HG03175 (cell line): ENCODE results near the gene TMEM44.
"Not testable (repeated sequence)": the region's sequence is repeated elsewhere in the genome, so short reads cannot be mapped to it uniquely, and the experiment has no call there.

Experiments
- ATAC-seq: cut with Tn5 transposase; IDR thresholded peaks from one replicate; pipeline ENCODE4 v1.9.1; 2021; ENCODE audit warnings: mild to moderate bottlenecking, moderate library complexity; ENCODE audit not compliant: unreplicated experiment

The TMEM44 gene

DNA sequence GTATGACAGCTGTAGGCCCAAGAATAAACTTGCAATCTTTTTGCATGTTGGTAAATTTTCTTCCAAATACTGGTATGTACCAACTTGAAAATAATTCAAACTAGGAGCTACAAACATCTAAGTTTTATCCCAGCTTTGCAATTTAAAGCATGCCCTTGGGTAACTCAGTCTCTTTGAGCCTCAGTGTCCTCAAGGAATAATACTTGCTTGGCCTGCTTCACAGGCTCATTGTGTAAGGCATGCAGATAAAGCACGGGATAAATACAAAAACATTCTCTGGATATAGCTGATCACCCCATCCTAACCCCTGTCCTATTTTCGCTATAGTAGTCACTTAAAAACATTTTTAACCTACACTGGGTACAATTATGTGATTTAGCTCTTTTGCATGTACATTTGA, 9.6 kb upstream of the TMEM44 start:
- ATAC-seq = no peak

DNA sequence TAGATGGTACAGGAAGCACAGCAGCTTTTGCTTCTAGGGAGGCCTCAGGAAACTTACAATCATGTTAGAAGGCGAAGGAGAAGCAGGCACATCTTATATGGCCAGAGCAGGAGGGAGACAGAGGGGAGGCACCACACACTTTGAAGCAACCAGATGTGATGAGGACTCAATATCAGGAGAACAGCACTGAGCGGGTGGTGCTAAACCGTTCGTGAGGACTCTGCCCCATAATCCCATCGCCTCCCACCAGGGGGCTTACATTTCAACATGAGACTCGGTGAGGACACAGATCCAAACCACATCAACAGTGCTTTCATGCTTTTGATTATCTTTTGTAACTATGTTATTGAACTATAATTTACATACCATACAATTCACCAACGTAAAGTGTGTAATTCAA, 7.6 kb upstream of the TMEM44 start:
- ATAC-seq = no peak

DNA sequence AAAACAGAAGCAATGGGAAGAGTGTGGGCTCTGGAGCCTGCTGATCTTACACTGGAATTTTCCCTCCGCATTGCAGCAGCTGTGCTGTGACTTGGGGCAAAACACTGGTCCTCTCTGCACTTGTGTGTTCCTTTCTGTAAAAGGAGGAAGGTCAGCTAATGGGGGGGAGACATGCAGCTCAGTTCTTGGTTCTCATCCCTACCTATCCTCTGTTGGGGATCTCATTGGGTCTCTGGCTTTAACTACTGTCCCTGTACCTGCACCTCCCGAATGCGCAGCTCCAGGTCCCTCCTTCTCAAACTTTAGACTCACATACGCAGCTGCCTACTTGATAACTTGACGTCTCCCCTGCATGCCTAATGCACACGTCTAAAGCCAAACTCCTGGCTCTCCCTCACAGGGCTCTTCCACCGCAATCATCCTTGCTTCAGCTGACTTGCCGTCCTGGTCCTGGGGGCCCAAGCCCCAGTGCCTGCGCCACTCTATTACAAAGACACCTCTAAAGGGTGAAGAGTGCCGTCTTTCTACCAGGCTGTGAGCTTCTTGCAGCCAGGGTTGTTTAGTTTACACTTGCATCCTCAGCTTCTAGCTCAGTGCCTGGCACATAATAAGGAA, 5.9 kb upstream of the TMEM44 start:
- no peak for ATAC-seq

DNA sequence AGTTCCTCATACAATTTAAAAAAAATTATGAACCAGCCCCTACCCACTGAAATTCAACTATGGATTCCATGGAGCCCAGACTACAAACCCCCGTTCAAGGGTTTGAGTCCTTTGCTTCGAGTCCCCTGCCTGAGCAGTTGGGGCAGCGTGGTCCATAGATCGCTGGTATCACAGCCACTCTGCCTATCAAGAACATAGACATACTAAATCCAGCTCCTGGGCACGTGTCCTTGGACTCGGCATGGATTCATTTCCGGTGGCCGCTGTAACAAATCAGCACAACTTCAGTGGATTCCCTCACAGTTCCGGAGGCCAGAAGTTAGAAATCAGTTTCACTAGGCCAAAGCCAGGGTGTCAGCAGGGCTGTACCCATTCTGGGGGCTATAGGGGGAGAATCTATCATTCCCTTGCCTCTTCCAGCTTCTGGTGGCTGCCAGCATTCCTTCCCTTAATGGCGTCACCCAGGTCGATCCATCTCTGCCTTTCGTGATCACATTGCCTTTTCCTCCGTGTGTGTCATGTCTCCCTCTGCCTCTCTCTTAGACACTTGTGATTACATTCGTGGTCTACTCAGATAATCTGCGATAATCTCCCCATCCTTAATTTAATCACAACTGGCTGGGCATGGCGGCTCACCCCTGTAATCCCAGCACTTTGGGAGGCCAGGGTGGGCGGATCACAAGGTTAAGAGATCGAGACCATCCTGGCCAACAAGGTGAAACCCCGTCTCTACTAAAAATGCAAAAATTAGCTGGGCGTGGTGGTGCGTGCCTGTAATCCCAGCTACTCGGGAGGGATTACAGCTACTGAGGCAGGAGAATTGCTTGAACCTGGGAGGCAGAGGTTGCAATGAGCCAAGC, 4.6 kb upstream of the TMEM44 start:
- no peak for ATAC-seq

DNA sequence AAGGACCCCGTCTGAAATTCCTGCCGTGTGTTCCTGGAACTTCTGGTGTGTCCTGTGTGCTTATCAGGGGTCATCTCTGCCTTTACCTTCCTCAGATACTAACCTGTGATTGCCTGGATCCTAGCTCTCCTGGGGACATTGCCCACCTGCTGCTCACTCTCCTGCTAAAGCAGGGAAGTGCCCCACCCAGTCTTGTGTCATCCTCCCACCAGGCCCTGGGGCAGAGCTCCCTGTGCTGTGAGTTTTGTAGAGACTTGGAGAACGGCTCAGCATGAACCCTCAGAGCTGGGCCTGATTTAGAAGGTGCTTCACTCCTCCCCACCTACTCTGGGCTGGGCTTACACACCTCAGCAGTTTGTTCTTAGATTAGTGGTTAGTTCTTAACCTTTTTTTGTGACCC, 3.8 kb upstream of the TMEM44 start:
- no peak for ATAC-seq

DNA sequence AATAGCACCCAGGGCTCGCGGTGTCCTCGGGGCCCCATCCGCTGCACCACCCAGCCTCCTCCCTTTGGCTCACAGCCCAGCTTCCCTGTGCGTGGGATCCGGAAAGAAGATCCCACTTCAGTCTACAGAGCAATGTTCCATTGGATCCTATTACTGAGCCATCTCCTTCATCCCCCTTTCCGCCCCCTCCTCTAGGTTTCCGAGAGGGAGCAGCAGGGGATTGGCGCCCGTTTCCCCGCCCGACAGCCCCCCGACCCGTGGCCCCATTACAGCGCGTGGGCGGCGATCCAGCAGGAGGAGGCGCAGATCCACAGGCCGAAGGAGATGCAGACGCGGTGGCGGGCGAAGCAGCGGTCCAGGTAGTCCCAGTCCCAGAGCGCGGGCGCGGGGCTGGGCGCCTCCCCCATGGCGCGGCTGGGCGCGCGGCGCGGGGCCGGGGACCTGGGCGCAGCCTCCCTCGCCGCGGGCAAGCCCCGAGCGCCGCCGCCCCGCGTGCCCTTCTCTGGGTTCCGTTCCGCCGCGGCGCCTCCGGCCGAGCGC, 340 bp downstream of the TMEM44 start:
- peak; percentile 50 for ATAC-seq

DNA sequence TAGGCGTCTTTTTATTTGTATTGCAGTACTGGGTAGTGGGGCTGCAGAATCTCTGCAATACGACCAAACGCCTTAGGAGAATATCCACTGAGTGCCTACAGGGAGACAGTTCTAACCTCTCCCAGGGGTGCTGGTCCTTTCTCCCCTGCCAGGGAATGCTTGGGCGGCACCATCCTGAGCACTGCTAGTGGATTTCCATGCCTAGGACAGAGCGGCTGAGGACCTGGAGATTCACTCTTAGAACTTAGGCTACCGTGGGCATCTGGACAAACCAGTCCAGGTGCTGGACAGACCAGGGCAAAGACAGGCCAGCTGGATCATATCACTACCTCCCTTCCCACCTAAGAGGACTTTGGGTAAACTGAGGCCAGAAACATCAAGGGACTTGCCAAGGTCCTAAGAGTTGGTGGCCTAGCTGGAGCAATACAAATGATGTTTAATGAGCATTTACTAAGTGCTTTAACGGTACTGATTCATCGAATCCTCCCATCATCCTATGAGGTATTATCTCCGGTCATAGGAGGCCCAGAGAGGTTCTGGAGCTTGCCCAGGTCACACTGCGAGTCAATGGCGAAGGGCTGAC, 902 bp downstream of the TMEM44 start:
- ATAC-seq = no peak

DNA sequence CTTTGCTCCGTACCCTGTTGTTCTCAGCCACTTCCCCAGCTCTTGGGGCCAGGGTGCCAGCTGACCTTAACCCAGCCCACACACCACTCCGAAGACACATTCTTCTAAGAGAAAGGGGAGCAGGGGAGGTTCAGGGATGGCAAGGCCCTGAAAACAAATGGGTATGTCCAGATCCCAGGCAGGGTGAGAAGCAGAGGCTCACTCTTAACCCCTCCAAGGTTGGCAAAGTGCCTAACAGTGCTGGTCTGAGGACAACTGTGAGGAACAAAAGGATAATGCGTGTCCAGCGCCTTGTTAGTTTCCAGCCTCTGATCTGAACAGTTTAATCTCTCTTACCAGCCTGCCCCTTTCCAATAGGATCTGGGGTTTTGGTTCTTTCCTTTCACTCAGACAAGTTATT, 1.5 kb downstream of the TMEM44 start:
- ATAC-seq = no peak

DNA sequence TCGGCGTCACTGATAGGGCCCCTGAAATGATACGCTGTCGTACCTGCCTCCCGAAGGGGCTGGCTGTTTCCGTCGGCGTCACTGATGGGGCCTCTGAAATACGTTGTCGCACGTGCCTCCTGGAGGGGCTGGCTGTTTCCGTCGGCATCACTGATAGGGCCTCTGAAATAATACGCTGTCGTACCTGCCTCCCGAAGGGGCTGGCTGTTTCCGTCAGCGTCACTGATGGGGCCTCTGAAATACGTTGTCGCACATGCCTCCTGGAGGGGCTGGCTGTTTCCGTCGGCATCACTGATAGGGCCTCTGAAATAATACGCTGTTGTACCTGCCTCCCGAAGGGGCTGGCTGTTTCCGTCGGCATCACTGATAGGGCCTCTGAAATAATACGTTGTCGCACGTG, 2.5 kb downstream of the TMEM44 start:
- ATAC-seq = not testable (repeated sequence)

DNA sequence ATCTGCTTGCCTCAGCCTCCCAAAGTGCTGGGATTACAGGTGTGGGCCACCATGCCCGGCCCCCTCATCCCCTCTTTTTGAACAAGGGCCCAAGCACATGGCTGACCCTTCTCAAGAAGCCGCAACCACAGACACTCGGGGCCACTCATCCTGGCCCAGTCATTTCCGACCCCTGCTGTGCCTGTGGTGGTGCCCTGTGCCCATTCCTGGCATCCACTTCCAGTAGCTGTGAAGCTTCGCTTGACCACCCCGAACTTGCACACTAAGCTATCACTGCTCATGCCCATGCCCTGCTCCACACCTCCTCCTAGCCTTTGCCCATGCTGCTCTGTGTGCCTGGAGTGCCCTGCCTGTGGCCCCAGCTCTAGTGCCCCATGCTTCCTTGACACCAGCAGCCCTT, 8.3 kb downstream of the TMEM44 start:
- no peak for ATAC-seq

DNA sequence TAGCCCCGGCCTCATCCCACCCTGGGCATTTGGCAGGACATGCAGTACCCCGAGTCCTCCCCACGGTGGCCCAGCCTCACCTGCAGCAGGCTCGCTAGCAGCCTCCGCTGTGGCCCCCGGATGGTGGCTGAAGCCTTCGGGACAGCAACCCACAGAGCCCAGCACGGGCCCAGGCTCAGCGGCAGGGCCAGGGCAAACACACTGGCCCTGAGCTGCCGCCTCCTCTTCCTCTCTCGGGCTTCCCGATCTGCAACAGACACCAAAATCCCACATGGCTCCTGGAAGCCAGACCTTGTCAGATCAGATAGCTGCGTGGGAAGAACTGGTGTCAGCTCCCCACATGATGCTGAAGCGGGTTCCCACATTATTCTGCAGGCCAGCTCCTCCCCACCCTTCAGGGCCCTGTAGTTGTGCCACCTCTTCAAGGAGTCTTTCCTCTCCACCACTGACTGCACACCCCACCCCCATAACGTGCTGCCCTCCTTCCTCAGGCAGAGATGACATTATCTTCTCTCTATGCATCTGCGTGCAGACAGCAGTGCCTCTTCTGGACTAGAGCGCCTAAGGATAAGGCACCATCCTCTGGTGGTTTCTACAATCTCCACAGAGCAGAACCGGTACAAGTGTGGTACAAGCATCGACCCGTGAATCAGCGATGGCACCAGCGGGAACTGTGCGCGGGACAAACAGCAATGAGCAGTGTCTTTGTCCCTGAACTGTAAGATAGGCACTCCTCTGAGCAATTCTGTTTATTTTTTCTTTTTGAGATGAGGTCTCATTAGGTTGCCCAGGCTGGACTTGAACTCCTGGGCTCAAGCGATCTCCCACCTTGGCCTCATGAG, 9.5 kb downstream of the TMEM44 start:
- ATAC-seq = no peak

DNA sequence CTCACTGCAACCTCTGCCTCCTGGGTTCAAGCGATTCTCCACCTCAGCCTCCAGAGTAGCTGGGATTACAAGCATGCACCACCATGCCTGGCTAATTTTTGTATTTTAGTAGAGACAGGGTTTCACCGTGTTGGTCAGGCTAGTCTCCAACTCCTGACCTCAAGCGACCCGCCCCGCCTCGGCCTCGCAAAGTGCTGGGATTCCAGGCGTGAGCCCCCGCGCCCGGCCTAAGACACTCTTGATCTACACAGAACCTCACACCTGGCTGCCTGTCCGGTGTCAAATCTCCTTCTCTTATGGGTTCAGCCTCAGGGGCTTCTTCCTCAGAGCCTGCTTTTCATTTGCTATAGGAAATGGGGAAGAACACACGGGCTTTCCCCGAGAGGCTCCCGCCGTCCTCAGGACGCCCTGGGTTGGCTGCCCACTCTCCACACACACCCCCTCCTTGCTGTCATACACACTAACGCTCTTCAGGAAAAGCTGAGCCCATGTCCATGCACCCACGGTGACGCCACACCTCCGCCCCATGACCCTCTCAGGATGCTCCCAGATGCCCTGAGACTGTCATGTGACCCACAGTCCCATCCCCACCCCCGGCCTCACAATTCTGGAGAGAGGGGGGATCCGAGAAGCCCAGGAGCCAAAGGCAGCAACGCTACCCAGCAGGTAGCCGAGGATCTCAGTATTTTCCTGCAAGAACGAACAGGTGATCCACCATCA, 10.4 kb downstream of the TMEM44 start:
- ATAC-seq = no peak

DNA sequence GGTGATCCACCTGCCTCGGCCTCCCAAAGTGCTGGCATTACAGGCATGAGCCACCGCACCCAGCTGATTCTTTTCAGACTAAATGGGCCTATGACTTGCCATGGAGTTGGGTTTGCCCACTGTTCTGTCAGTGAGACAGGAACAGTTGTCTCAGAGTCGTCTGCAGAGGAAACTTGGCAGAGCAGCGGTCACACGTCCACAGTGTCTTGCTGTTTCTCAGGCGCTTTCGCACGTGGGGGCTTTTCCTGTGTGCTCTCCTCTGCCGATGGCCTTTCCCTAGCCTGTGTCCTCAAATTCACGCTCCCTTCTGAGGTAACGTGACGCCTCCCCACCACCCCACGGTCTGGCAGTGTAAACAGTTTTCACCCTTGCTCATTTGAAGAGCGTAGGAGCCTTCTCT, 11.3 kb downstream of the TMEM44 start:
- ATAC-seq = no peak

DNA sequence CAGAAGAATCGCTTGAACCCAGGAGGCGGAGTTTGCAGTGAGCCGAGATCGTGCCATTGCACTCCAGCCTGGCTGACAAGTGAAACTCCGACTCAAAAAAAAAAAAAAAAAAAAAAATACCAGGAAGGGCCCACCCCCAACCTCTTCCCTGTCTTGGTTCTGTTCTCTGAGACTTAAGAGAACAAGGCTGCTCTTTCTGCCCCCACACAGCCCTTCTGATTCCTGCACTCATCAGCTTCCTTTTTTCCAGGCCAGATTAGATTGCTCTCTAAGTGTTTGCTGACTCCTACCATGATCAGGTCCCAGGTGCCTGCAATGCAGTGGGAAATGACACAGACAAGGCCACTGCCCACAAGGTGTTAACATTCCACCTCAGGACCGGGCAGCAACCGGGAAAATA, 13.0 kb downstream of the TMEM44 start:
- no peak for ATAC-seq

DNA sequence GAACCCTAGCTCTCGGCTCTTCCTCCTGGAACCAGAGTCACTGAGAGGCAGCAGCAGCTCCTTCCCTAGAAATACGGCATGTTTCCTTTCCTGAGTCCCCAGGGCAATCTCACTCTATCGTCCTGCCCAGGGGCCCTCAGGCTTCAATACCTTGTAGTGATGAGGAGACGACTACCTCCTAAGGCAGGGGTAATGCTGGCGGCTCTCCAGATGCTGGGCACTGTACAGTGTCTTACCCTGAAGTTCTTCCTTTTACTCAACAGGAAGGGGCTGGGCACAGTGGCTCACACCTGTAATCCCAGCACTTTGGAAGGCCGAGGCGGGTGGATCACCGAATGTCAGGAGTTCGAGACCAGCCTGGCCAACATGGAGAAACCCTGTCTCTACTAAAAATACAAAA, 13.5 kb downstream of the TMEM44 start:
- no peak for ATAC-seq

DNA sequence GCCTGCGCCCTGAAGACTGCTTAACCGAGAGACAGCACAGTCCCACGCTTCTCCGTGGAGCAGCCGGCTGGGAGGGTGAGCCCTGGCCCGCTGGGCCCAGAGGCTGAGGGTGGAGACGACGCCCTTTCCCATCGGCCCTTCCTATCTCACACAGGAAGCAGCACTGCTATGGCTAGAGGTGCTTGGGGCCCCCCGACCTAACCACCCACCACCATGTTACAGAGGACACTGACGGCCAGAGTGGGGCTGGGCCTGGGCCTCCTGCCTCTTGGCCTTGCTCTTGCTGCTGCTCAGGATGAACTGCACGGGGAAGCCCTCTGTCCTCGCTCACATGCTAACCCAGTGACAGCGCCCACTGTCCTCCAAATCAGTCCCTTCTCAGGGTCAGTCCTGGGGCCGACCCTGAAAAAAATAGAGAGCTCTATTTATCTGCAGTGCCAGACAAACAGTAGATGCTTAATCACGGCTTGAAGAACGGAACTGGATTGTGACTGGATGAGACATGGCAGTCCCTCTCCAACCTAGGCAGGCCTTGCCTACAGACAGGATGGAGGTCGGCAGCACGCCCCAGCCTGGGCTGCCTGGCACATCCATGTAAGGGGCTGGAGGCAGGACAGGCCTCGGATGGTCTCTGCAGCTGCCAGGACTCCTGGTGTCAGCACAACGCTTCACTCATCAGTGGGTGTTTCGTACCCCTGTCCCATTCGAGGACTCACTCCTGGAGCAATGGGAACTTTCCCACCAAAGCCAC, 14.2 kb downstream of the TMEM44 start:
- no peak for ATAC-seq

DNA sequence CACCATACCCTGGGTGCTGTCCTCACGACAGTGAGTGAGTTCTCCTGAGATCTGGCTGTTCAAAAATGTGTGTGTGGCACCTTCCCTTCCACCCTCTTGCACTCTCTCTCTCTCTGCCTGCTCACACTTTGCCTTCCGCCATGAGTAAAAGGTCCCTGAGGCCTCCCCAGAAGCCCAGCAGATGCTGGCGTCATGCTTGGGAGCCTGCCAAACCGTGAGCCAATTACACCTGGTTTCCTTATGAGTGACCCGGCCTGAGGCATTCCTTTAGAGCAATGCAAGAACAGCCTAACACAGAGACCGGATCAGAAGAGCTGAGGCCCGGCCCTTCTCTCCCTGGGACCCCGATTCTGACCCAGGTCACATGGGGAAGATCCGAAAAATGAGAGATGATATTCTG, 15.4 kb downstream of the TMEM44 start:
- ATAC-seq = no peak

DNA sequence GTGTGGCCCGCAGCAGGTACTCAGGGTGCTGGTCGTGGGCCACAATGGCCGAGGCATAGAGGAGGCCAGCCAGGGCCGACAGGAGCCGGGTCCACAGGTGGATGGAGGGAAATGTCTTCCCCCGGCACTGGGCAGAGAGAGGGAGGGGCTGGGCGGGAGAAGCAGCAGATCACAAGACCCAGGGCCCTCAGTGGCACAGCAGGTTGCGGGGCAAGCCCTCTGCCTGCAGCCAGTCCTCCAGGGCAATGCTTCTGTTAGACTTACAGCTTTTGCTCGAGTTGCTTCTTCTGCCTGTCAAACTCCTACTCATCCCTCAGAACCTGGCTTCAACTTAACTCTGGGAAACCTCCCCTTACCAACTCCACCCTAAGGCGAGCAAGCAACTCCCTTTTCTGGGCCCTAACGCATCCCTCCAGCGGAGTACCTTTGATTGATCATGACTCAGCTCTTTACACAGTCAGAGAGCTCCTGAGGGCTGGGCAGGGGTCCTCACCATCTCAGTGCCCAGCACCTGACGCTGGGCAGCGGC, 16.0 kb downstream of the TMEM44 start:
- ATAC-seq = no peak

DNA sequence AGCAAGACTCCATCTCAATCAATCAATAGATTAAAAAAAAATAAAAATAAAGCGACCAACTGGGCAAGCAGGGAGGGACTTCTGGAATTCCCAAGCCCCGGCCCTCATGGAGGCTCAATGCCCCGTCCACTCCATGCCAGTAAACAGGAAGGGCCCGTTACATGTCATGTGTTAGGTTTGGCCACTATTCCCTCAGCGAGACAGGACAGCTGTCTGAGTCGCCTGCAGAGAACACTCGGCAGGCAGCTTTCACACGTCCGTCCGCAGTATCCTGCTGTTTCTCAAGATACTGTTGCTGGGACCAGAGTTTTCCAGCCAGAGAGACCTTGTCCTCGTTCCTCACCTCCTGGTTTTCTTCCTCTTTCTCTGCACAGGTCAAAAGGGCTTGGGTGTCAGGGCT, 18.0 kb downstream of the TMEM44 start:
- no peak for ATAC-seq

DNA sequence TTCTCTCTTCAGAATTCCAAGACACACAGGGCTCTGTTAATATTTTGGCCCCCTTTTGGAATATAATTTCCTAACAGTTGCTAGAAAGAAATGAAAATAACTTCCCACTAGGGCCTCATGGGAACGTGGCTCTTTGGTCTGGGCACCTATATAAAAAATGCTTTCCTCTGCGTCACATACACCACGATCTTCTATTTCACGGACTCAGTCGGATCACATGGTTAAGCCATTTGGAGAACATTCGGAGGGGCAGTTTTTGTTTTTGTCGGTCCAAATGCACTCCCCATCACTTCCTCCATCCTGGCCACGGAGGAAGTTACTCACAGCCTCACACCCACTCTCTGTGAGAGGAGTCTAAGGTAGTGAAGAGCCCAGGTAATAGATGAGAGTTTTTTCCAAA, 21.0 kb downstream of the TMEM44 start:
- ATAC-seq = no peak
